Measurements from ENCODE around the gene THSD4.

- TF ChIP-seq, protein P1, sequence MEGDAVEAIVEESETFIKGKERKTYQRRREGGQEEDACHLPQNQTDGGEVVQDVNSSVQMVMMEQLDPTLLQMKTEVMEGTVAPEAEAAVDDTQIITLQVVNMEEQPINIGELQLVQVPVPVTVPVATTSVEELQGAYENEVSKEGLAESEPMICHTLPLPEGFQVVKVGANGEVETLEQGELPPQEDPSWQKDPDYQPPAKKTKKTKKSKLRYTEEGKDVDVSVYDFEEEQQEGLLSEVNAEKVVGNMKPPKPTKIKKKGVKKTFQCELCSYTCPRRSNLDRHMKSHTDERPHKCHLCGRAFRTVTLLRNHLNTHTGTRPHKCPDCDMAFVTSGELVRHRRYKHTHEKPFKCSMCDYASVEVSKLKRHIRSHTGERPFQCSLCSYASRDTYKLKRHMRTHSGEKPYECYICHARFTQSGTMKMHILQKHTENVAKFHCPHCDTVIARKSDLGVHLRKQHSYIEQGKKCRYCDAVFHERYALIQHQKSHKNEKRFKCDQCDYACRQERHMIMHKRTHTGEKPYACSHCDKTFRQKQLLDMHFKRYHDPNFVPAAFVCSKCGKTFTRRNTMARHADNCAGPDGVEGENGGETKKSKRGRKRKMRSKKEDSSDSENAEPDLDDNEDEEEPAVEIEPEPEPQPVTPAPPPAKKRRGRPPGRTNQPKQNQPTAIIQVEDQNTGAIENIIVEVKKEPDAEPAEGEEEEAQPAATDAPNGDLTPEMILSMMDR (conservative IDR thresholded peaks at IDR 0.05): no peak
- TF ChIP-seq ZFX (IDR thresholded peaks at IDR 0.05): no peak
Observed at GRCh38 chr15:71393383-71393782, 278.1 kb downstream of the THSD4 start.

Measured in C4-2B (cell line).